ENCODE measurements around the gene EN2.

Gene EN2

GRCh38 chr7:155414547-155415492, 43.1 kb upstream of the EN2 start:
- TF ChIP-seq, protein P1, sequence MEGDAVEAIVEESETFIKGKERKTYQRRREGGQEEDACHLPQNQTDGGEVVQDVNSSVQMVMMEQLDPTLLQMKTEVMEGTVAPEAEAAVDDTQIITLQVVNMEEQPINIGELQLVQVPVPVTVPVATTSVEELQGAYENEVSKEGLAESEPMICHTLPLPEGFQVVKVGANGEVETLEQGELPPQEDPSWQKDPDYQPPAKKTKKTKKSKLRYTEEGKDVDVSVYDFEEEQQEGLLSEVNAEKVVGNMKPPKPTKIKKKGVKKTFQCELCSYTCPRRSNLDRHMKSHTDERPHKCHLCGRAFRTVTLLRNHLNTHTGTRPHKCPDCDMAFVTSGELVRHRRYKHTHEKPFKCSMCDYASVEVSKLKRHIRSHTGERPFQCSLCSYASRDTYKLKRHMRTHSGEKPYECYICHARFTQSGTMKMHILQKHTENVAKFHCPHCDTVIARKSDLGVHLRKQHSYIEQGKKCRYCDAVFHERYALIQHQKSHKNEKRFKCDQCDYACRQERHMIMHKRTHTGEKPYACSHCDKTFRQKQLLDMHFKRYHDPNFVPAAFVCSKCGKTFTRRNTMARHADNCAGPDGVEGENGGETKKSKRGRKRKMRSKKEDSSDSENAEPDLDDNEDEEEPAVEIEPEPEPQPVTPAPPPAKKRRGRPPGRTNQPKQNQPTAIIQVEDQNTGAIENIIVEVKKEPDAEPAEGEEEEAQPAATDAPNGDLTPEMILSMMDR (IDR thresholded peaks at IDR 0.05; ENCODE audit: control insufficient read depth, extremely low read depth, insufficient read depth) = no peak
- DNase-seq (ENCODE audit: low read depth) = no peak
- no peak overlapping the region for H3K4me3 ChIP-seq (ENCODE audit: low read depth, low read length)

DNA sequence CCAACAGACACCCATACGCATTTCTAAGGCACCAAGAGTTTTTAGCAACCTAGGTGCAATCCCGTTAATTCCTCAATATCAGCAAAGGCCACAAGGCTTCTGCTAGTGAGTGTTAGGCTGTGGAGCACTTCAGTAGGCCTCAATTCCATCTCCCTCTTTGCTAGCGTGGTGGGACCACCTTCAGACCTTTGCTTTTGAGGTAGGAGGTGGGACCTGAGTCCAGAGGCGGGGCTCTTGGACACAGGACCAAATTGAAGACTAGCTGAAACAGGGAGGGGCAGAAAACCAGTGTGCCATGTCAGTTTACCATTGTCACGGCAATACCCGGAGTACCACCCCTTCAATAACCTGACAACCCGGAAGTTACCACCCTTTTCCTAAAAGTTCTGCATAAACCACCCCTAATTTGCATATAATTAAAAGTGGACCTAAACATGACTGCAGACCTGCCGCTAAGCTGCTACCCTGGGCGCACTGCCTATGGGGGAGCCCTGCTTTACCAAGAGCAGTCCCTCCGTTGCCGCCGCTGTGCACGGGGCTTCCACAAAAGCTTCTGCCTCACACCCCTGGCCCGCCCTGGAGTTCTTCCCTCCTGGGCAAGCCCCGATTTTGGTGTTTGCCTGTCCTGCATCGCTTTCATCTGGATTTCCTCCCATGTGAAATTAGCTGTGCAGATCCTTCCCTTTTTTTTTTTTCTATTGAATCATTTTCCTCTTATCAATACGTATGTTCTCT, 41.1 kb upstream of the EN2 start:
- H3K4me3 ChIP-seq (ENCODE audit: low read depth, low read length) = no peak overlapping the region
- TF ChIP-seq, protein P1 (IDR thresholded peaks at IDR 0.05; ENCODE audit: control insufficient read depth, extremely low read depth, insufficient read depth) = no peak
- no peak for DNase-seq (ENCODE audit: low read depth)

GRCh38 chr7:155418304-155418703, 39.6 kb upstream of the EN2 start:
- DNase-seq (ENCODE audit: low read depth) = no peak
- TF ChIP-seq, protein P1 (IDR thresholded peaks at IDR 0.05; ENCODE audit: control insufficient read depth, extremely low read depth, insufficient read depth) = no peak
- no peak overlapping the region for H3K4me3 ChIP-seq (ENCODE audit: low read depth, low read length)

DNA sequence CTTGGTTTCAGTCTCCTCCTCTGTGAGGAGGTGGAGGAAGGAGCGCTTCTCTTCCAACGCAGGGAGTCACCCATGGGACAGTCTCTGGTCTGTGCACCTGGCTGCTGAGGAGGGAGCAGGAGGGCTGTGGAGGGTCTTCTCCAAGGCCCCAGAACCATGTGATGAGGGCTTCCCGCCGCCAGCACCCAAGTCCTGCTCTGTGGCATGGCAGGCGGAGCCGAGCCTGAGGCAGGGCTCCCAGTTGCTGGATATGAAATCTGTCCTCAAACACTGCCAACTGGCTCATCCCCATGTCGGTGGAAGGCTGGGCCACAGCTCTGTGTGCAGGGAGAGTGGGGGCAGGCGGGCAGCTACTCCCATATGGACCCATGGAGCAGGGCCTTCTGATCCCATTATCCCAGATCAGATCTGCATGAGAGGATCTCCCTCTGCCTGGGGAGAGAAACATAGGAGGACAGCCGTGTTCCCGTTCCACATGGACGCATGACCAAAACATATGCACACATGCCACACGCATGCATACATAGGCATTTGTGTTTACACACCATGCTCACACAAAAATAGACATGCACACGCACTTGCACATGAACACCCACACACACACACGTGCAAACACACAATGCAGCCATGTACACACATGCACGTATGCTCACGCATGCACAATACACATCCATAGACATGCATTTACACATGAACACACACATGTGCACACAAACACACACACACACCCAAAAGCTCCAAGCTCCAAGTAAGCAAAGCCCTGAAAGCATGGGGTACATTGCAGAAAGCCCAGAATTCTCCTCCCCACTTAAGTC, 38.8 kb upstream of the EN2 start:
- H3K4me3 ChIP-seq (ENCODE audit: low read depth, low read length) = no peak overlapping the region
- TF ChIP-seq, protein P1 (IDR thresholded peaks at IDR 0.05; ENCODE audit: control insufficient read depth, extremely low read depth, insufficient read depth) = no peak

GRCh38 chr7:155420116-155420515, 37.8 kb upstream of the EN2 start:
- H3K4me3 ChIP-seq (ENCODE audit: low read depth, low read length) = no peak overlapping the region
- TF ChIP-seq, protein P1 (IDR thresholded peaks at IDR 0.05; ENCODE audit: control insufficient read depth, extremely low read depth, insufficient read depth) = no peak
- no peak for DNase-seq (ENCODE audit: low read depth)

More for the DNA sequence above, 38.8 kb upstream of the EN2 start:
- no peak for DNase-seq (ENCODE audit: low read depth)

DNA sequence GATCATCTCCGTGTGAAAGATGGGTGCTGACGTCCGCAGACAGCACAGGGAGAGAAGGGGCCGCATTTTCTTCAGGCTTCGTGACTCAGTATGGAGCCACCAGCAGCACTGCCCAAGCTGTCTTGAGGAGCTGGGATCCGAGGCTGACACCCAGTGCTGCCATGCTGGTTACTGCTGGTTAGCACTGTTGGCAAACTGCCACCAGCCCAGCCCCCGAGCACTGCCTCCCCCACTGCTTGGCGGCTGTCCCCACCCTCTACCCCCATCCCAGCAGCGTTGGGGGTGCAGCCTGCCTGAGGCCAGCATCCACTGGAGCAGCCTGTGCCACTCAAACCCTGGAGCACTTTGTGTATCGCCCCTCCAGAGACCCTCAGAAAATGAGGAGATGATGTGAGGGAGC, 35.8 kb upstream of the EN2 start:
- TF ChIP-seq, protein P1 (IDR thresholded peaks at IDR 0.05; ENCODE audit: control insufficient read depth, extremely low read depth, insufficient read depth) = no peak
- H3K4me3 ChIP-seq (ENCODE audit: low read depth, low read length) = no peak overlapping the region
- DNase-seq (ENCODE audit: low read depth) = no peak
